ENCODE results near the gene ZSCAN22. TPM values are rescaled to one million over a fixed set of nuclear protein-coding genes. Genes with fewer than 3 reads are reported as not detected.
A peak's percentile ranks its signal among the peaks of the same experiment; 100 is the strongest.

ZSCAN22 gene
- total and polyA plus RNA-seq, 2 of the 13 experiments (the other 11 are each of a cell fraction or from before 2014, with no cell fraction given) = 2.5 to 3.5 TPM

GRCh38 chr19:58356766-58357480 lies 30.1 kb downstream of the ZSCAN22 start (continued):
- TF ChIP-seq ZNF841 (CRISPR knock-in tag; IDR thresholded peaks at IDR 0.05; ENCODE audit: borderline replicate concordance) (no peak), BCL6 (CRISPR knock-in tag; IDR thresholded peaks at IDR 0.05) (no peak)

DNA sequence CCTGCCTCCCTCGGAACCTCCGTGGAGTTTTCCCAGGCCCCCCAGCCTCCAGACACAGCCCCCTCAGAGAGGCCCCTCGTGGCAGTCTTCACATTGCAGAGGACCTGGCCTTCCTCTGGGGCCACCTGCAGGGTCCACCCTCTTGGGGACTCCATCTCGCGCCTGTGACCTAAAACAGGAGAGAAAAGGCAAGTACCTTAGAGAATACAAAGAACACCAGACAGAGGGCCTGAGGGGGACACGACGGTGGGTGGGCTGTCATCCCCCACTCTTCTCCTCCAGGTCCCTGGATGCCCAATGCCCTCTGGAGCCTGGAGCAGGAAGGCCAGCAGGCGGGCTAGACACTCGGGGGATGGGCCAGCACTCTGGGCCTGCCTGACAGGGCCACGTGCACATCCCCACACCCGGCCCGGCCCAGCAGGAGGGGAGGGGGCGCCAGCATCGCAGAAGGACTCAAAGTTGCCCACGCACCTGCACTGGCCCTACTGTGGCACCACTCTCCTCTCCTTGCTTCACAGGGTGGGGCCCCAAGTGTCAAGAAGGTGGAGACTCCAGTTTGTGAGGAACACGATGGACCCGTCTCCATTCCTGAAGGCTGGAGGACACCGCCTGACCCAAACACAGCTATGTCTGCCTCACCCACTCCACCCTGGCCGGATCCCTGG lies 30.8 kb downstream of the ZSCAN22 start:
- WGBS (ENCODE audit: low lambda C conversion rate) = 75% methylated on average over 11 of the region's 19 CpGs
- TF ChIP-seq HOXA9 (CRISPR knock-in tag; IDR thresholded peaks at IDR 0.05; ENCODE audit: borderline replicate concordance) = no peak
- TF ChIP-seq ARHGAP35 (CRISPR knock-in tag; IDR thresholded peaks at IDR 0.05; ENCODE audit: borderline replicate concordance) = no peak
- no peak for TF ChIP-seq ZNF629 (CRISPR knock-in tag; conservative IDR thresholded peaks at IDR 0.05)
- TF ChIP-seq POGZ (CRISPR knock-in tag; IDR thresholded peaks at IDR 0.05) = no peak
- TF ChIP-seq ZNF281 (CRISPR knock-in tag; IDR thresholded peaks at IDR 0.05; ENCODE audit: borderline replicate concordance) = peak; percentile 27; the same call in 1 of the 2 replicates
- ATAC-seq = no peak

More for the DNA sequence above, 30.8 kb downstream of the ZSCAN22 start:
- peaks cover 40% of the 10 kb centered on the region for H3K4me1 ChIP-seq (ENCODE audit: insufficient read depth, low read length)
- H3K27ac ChIP-seq (ENCODE audit: extremely low read length, insufficient read depth, low read length) = no peak overlapping the region
- H2AFZ ChIP-seq (ENCODE audit: low read length) = no peak overlapping the region
- H3K9ac ChIP-seq (ENCODE audit: insufficient read depth, low read depth, low read length) = no peak overlapping the region
- H3K4me2 ChIP-seq (ENCODE audit: low read depth, low read length) = no peak overlapping the region
- H3K79me2 ChIP-seq (ENCODE audit: insufficient read depth, low read length) = no peaks in the 10 kb centered on the region
- no peaks in the 10 kb centered on the region for H3K27me3 ChIP-seq (ENCODE audit: control insufficient read depth in 1 of 2, insufficient read depth in 2 of 2, low read length in 2 of 2)
- H3K9me3 ChIP-seq (ENCODE audit: low read length) = no peaks in the 10 kb centered on the region
- POLR2A ChIA-PET = no interaction called here
- in situ Hi-C loops (cut with HindIII; ENCODE audit: extremely low pct_ligation_motif_present, low pct_unique_long_range_greater_than_20kb) = no loop called here
- no TSS peak for BruUV-seq (replicated peaks)
- CTCF ChIA-PET (ENCODE audit: low intra/inter-chr PET ratio, low total read pairs) = no interaction called here
- no peaks in the 10 kb centered on the region for H4K20me1 ChIP-seq (ENCODE audit: insufficient read depth, low read length)
- no peaks in the 10 kb centered on the region for H3K36me3 ChIP-seq (replicated peaks in 1 of 2; ENCODE audit: control insufficient read depth in 1 of 2, insufficient read depth in 2 of 2, low read length in 2 of 2)
- FAIRE-seq = no peak
- no peak for DNase-seq (ENCODE audit: low spot score)
- intact Hi-C loops (cut with micrococcal nuclease; ENCODE audit: unreplicated experiment) = no loop called here
- no peak overlapping the region for H3K4me3 ChIP-seq (replicated peaks in 1 of 3; ENCODE audit: insufficient read depth in 1 of 3, low read depth in 2 of 3, low read length in 3 of 3)
